ENCODE measurements around the gene SYT8. TPM values are rescaled to one million over a fixed set of nuclear protein-coding genes. Genes with fewer than 3 reads are reported as not detected.
"Not testable (repeated sequence)": the region's sequence is repeated elsewhere in the genome, so short reads cannot be mapped to it uniquely, and the experiment has no call there.

SYT8 gene
- total RNA-seq, 1 donor from 2014 or later: not detected

DNA sequence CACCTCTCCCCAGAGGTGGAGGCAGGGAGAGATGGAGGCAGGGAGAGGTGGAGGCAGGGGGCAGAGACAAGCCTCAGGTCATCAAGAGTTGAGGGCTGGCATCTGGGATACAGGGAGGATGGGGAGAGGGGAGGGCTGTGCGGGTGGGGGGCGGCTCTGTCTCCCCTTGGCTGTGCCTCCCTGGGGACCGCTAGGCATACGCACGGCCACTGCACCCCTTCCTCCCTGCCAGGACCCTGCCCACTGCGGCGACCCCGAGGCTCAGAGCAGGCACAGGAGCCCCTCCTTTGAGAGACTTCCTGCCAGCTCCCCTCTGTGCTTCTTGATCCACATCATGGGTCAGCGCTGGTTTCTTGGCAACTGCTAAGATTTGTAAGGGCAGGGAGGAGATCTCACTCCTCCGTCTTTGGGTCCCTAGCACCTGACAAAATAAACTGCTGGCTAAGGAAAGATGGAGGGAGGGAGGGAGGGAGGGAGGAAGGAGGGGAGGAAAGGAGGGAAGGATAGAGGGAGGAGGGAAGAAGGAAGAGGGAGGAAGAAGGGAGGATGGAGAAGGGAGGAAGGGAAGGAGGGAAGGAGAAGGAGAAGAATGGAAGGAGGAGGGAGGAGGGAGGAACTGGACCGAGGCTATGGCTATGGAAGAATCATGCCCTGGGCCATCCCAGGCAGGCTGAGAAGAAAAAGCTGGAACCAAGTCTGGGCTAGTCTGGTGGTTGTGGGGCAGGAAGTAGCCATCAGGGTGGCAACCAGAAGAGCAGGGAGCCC, 38.4 kb downstream of the SYT8 start:
- peaks cover 15% of the 10 kb centered on the region for H3K36me3 Mint-ChIP-seq (ENCODE audit: low read depth)
- no peaks in the 10 kb centered on the region for H3K27me3 Mint-ChIP-seq (ENCODE audit: low read depth)
- peaks cover 21% of the 10 kb centered on the region for H3K4me1 Mint-ChIP-seq (ENCODE audit: low read depth)
- no peak overlapping the region for H3K27ac Mint-ChIP-seq
- no peaks in the 10 kb centered on the region for H3K9me3 Mint-ChIP-seq
- no peak for DNase-seq (ENCODE audit: low spot score)
- H3K4me3 Mint-ChIP-seq (ENCODE audit: low read depth): no peak overlapping the region
- intact Hi-C loops (cut with micrococcal nuclease): no loop called here

DNA sequence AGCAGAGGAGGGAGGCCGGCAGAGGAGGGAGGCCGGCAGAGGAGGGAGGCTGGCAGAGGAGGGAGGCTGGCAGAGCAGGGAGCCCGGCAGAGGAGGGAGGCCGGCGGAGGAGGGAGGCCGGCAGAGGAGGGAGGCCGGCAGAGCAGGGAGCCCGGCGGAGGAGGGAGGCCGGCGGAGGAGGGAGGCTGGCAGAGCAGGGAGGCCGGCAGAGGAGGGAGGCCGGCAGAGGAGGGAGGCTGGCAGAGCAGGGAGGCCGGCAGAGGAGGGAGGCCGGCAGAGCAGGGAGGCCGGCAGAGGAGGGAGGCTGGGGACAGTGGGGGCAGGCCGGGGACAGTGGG, 39.0 kb downstream of the SYT8 start:
- H3K27ac Mint-ChIP-seq; DNase-seq (ENCODE audit: low spot score); H3K4me3 Mint-ChIP-seq (ENCODE audit: low read depth); H3K27me3 Mint-ChIP-seq (ENCODE audit: low read depth); H3K9me3 Mint-ChIP-seq; intact Hi-C loops (cut with micrococcal nuclease): not testable (repeated sequence)
- peaks cover 15% of the 10 kb centered on the region for H3K36me3 Mint-ChIP-seq (ENCODE audit: low read depth)
- peaks cover 21% of the 10 kb centered on the region for H3K4me1 Mint-ChIP-seq (ENCODE audit: low read depth)

DNA sequence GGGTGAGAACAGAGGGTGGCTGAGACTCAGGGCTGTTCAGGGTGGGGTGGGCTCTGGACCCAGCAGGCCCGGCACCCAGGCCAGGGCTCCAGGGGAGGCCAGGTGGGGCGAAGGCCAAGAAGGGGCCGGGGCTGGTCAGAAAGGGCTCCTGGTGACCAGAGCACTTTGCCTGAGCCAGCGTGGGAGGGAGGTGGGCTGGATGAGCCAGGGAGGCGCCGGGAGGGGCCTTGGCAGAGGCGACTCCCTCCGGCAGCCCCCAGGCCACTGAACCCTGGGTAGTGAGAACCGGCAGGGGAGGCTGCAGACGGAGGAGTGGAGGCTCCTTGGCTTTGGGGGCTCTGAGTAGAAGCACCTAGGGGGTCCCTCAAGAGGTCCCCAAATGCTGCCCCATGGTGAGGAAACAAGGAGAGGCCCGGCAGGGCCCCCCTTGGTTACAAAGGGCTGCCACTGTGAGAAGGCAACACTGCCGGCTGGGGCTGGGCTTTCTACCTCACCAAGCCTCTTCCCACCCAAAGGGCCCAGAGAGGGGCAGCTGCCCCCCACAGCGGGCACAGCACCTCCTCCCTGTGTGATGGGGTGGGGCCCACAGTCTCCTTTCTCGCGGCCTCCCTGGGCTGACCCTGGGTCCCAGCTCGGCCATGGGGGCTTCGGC, 39.8 kb downstream of the SYT8 start:
- H3K27ac Mint-ChIP-seq; H3K9me3 Mint-ChIP-seq; H3K36me3 Mint-ChIP-seq (ENCODE audit: low read depth); intact Hi-C loops (cut with micrococcal nuclease); DNase-seq (ENCODE audit: low spot score); H3K27me3 Mint-ChIP-seq (ENCODE audit: low read depth); H3K4me3 Mint-ChIP-seq (ENCODE audit: low read depth): not testable (repeated sequence)
- H3K4me1 Mint-ChIP-seq (ENCODE audit: low read depth): peaks cover 15% of the 10 kb centered on the region

DNA sequence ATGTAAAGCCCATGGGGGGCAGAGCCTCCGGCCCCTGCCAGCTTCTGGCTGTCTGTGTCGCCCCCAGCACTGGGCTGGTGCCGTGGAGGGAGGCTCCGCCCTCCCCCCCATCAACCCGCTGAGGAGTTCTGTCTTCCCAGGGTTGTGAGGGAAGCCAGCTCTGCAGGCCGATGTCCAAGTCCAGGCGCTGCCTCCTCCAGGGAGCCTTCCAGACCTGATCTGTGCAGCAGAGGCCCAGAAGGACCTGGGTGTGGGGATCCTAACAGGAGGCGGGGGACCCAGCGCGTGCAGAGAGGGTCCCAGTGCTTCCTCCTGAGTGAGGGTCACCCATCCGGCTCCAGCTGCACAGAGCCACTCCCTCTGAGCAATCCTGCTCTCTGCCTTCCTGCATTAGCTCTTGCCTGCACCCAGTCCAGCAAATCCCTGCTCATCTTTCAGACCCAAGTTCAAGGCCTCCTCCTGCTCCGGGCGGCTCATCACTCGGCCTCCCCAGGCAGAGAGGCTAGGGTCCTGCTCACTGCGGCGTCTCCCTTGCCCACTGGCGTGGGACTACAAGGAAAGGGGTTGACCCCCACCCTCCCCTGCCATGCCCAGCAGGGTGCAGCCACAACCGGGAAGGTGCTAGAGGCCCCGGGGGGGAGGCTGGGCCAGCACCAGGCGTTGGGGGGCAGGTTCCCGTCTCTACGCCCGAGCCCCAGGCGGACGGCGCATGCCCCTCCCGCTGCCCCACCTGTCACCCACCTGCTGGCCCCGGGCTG, 40.5 kb downstream of the SYT8 start:
- no peak overlapping the region for H3K27ac Mint-ChIP-seq
- H3K27me3 Mint-ChIP-seq (ENCODE audit: low read depth): no peaks in the 10 kb centered on the region
- DNase-seq (ENCODE audit: low spot score): no peak
- peaks cover 16% of the 10 kb centered on the region for H3K4me1 Mint-ChIP-seq (ENCODE audit: low read depth)
- no peaks in the 10 kb centered on the region for H3K9me3 Mint-ChIP-seq
- intact Hi-C loops (cut with micrococcal nuclease): no loop called here
- H3K36me3 Mint-ChIP-seq (ENCODE audit: low read depth): peaks cover 6% of the 10 kb centered on the region
- no peak overlapping the region for H3K4me3 Mint-ChIP-seq (ENCODE audit: low read depth)

DNA sequence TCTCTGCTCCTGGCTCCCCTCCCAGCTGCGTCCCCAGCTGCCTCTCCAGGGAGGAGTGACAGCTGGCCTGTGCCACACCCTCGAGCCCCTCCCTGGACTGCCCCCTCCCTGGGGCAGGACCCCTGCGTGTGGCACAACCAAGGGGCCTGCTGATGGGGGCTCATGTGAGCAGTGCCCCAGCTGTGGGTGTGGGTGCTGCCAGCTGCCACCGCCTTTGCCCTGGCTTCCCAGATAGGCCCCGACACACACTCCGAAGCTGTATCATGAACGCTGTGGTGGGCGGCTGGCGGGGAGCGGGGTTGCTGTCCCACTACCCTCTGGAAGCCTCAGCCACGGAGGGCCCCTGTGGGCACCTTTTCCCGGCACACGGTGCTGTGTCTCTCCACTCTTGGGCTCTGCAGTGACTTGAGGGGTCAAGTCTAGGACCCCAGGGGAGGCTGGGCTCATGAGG, 41.1 kb downstream of the SYT8 start:
- H3K27me3 Mint-ChIP-seq (ENCODE audit: low read depth); H3K27ac Mint-ChIP-seq; H3K9me3 Mint-ChIP-seq; intact Hi-C loops (cut with micrococcal nuclease); DNase-seq (ENCODE audit: low spot score); H3K36me3 Mint-ChIP-seq (ENCODE audit: low read depth); H3K4me3 Mint-ChIP-seq (ENCODE audit: low read depth): not testable (repeated sequence)
- H3K4me1 Mint-ChIP-seq (ENCODE audit: low read depth): peaks cover 14% of the 10 kb centered on the region

DNA sequence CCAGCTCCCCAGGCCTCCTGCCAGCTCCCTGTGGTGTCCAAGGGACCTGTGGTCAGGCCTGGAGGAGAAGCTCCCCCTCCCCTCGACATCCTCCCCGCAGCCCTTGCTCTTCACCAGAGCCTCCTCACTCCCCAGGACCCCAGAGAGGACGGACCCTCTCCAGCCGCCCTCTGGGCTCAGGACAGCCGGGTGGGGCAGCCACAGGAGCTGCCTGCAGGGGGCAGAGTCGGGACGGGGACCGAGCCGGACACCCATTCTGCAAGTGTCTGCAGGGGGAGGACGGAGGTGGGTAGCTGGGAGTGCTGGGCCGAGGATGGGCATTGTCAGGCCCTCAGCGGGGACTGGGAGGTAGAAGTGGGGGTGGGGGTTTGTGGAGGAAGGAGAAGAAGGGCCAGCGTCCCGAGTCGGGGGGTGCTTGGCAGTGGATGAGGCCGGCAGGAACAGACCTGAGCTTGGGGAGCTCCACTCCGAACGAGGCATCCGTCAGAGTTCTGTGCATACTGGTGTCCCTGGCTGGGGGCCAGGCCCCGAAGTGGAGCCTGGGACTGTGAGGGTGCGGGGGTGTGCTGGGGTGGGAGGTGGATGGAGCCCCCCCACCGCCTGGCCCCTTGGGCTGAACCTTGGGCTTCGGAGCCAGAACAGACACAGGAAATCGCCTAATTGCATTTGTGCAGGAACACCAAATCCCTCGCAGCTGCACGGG, 41.7 kb downstream of the SYT8 start:
- peaks cover 12% of the 10 kb centered on the region for H3K4me1 Mint-ChIP-seq (ENCODE audit: low read depth)
- no peaks in the 10 kb centered on the region for H3K27me3 Mint-ChIP-seq (ENCODE audit: low read depth)
- intact Hi-C loops (cut with micrococcal nuclease): no loop called here
- no peak for DNase-seq (ENCODE audit: low spot score)
- peaks cover 3% of the 10 kb centered on the region for H3K36me3 Mint-ChIP-seq (ENCODE audit: low read depth)
- no peak overlapping the region for H3K4me3 Mint-ChIP-seq (ENCODE audit: low read depth)
- no peak overlapping the region for H3K27ac Mint-ChIP-seq
- H3K9me3 Mint-ChIP-seq: no peaks in the 10 kb centered on the region

DNA sequence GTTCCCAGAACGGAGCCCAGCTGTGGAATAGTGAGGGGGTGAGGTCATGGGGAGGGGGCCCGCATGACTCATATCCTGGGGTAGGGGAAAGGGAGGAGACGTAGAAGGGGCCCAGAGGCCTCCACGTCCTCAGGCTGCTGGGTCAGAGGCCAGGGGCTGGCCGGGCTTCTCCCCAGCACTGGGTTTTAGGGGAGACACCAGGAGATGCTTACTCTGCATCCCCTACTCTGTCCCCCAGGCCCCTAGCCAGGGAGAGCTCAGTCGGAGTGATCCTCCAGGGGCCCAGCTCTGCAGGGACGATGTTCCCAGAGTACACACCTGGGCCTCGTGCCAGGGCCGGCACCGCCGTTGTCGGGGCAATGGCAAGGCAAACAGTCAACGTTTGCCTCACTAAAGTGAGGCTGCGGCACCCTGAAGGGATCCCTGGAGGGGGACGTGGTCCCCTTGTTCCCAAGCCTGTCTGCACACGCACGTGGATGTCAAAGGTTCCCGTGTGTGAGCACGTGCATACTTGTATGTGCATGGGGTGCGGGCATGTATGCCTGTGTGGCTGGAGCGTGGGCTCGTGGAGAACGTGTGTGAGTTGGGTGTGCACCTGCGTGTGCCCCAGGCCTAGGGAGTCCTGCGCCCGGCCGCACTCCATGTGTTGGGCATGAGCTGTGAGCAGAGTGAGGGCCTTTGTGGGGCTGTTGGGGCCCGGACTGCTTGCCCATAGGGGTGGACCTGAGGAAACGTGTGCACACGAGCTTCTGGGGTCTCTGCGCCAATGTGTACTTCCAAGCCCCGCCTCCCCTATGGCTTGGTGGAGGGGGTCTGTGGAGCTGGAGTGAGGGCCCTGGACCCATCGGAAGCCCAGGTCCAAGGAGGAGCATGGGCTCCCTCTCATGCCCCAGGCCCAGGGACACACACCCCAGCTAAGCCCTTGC, 42.7 kb downstream of the SYT8 start:
- peaks cover 3% of the 10 kb centered on the region for H3K36me3 Mint-ChIP-seq (ENCODE audit: low read depth)
- H3K27ac Mint-ChIP-seq: no peak overlapping the region
- no peaks in the 10 kb centered on the region for H3K9me3 Mint-ChIP-seq
- intact Hi-C loops (cut with micrococcal nuclease): no loop called here
- H3K4me1 Mint-ChIP-seq (ENCODE audit: low read depth): peaks cover 8% of the 10 kb centered on the region
- no peak for DNase-seq (ENCODE audit: low spot score)
- no peaks in the 10 kb centered on the region for H3K27me3 Mint-ChIP-seq (ENCODE audit: low read depth)
- H3K4me3 Mint-ChIP-seq (ENCODE audit: low read depth): no peak overlapping the region

DNA sequence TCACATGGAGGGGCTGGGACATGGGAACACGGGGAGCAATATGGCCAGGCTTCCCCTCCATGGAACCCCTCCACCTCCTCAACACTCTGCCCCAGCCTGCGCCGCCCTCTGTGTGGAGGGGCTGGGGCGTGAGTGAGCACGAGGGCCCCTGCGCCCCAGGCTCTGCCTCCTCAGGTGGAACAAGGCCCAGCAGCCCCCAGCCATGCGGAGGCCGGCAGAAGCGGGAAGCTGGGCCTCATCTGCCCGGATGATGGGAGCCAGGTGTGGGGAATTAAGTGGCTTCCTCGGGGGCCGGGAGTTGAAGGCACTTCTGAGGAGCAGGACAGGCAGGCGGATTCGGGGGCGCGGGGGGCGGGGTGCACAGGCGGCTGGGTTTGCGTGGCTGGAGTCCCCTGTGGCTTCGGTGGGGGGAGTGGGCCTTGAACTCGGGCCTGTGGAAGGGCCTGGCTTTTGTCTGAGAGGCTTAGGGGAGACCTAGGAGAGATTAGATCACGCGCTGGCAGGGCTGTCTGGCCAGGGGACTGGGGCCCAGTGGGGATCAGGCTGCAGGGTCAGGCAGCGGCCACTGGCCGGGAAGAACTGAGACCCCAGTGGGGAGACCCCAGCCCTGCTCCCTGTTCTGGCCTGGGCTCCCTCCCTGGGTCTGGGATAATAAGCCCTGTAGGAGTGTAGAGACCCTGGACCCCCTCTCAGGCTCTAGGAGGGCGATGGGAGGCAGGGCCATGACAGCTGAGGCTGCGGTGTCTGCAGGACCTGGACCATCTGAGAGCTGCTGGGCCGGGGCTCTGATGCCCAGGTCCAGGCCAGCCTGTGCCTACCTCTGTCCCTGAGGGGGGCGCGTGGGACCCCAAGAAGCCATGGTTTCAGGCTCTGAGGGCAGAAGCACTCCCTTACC, 43.6 kb downstream of the SYT8 start:
- Mint-ChIP-seq H3K4me1 (ENCODE audit: low read depth) (peaks cover 8% of the 10 kb centered on the region), H3K27me3 (ENCODE audit: low read depth) (no peaks in the 10 kb centered on the region), H3K4me3 (ENCODE audit: low read depth) (no peak overlapping the region), H3K36me3 (ENCODE audit: low read depth) (peaks cover 3% of the 10 kb centered on the region), H3K27ac (no peak overlapping the region), H3K9me3 (no peaks in the 10 kb centered on the region)
- intact Hi-C loops (cut with micrococcal nuclease): no loop called here
- no peak for DNase-seq (ENCODE audit: low spot score)

DNA sequence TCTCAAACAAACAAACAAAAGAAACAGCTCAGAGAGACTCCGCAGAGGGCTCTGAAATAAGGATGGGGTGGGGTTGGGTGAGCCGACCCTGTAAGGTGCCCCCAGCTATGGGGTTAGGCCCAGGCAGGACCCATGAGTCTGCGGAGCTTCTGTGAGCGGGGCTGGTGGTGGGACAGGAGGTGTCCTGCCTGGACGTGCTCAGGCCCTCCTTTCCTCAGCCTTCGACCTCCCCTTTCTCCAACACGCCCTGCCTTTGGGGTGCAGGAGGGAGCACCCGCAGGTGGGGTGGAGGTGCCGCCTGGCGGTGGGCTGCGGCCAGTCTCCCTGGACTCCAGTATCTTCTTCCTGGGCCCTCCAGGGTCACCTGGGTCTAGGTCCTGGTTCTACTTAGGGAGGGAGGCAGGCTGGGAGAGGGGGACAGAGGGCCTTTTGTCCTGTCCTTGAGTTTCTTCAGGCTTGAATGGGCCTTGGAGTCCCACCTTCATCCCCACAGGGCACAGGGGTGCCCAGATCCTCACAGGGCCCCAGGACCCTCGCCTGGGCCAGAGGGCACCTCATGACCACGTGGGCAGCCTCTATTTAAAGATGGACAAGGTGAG, 44.7 kb downstream of the SYT8 start:
- peaks cover 8% of the 10 kb centered on the region for H3K4me1 Mint-ChIP-seq (ENCODE audit: low read depth)
- intact Hi-C loops (cut with micrococcal nuclease): no loop called here
- no peak overlapping the region for H3K4me3 Mint-ChIP-seq (ENCODE audit: low read depth)
- no peaks in the 10 kb centered on the region for H3K27me3 Mint-ChIP-seq (ENCODE audit: low read depth)
- no peak overlapping the region for H3K27ac Mint-ChIP-seq
- peaks cover 3% of the 10 kb centered on the region for H3K36me3 Mint-ChIP-seq (ENCODE audit: low read depth)
- no peak for DNase-seq (ENCODE audit: low spot score)
- no peaks in the 10 kb centered on the region for H3K9me3 Mint-ChIP-seq

DNA sequence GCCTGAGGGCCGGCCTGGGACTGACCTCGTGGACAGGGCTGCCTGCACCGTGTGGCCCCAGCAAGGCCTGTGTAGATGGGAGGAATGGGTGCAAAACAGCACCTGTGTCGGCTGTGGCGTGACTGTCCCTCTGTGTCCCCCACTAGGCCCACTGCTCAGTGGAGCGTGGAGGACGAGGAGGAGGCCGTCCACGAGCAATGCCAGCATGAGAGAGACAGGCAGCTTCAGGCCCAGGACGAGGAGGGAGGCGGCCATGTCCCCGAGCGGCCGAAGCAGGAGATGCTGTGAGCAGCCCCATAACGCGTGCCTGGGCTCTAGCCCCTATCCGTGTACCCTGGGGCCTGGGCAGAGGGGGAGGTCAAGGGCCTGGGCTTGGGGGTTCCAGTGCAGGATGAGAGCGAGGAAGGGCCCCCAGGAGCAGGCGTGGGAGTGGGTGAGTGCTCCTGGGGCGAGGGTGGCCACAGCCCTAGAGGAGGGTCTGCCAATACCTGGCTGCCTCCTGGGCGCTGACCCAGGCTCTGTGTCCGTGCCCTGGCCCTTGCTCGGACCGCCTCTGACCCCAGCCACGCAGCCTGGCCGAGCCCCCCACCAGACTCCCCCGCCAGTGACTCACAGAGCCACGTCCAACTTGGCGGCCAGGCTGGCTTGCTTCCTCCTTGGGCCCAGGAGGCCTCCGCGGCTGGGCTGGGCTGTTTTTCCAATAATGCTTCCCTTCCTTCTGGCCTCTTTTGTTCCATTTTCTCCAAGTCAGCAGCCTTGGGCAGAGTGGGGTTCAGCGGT, 45.3 kb downstream of the SYT8 start:
- Mint-ChIP-seq H3K4me3 (ENCODE audit: low read depth) (no peak overlapping the region), H3K27ac (no peak overlapping the region), H3K27me3 (ENCODE audit: low read depth) (no peaks in the 10 kb centered on the region), H3K4me1 (ENCODE audit: low read depth) (peaks cover 8% of the 10 kb centered on the region), H3K9me3 (no peaks in the 10 kb centered on the region), H3K36me3 (ENCODE audit: low read depth) (peaks cover 3% of the 10 kb centered on the region)
- intact Hi-C loops (cut with micrococcal nuclease): loop anchor here (5.0 to 10.0 kb wide), 2 partner anchors 37 to 45 kb away; partner anchors contain the start of genes SYT8, TNNI2 and TNNT3
- DNase-seq (ENCODE audit: low spot score): no peak
